HTERT RPE-1 (cell line): ENCODE measurements around the gene WDR26.

ENCODE experiments used
- in situ Hi-C: fragments of 300-500 bp; cut with MboI; formaldehyde crosslinking; loops from 4 replicates; pipeline ENCODE4 v1.14.3; 2020; ENCODE audit warnings: low sequenced_read_pairs

Gene WDR26

GRCh38 chr1:224402472-224403036, 32.0 kb downstream of the WDR26 start:
- in situ Hi-C loops, result no loop called here

- in situ Hi-C loops, result no loop called here
These were observed 34.7 kb downstream of the WDR26 start for GRCh38 chr1:224399887-224400286.

- in situ Hi-C loops, result no loop called here
These were observed 41.3 kb downstream of the WDR26 start for GRCh38 chr1:224393294-224393693.

- in situ Hi-C loops, result no loop called here
These were observed 42.0 kb downstream of the WDR26 start for GRCh38 chr1:224392411-224393249.

GRCh38 chr1:224390517-224390916, 44.1 kb downstream of the WDR26 start:
- in situ Hi-C loops, result no loop called here

GRCh38 chr1:224387943-224388342, 46.7 kb downstream of the WDR26 start:
- in situ Hi-C loops, result no loop called here

- in situ Hi-C loops, result no loop called here
These were observed 47.2 kb downstream of the WDR26 start for GRCh38 chr1:224387302-224387912.

GRCh38 chr1:224383218-224383617, 51.4 kb downstream of the WDR26 start:
- in situ Hi-C loops, result no loop called here

- in situ Hi-C loops, result no loop called here
These were observed 52.6 kb downstream of the WDR26 start for GRCh38 chr1:224381880-224382548.

GRCh38 chr1:224380003-224380402, 54.6 kb downstream of the WDR26 start:
- in situ Hi-C loops, result no loop called here

- in situ Hi-C loops, result no loop called here
These were observed 55.6 kb downstream of the WDR26 start for GRCh38 chr1:224378855-224379631.

- in situ Hi-C loops, result no loop called here
These were observed 57.0 kb downstream of the WDR26 start for GRCh38 chr1:224377676-224378006.

- in situ Hi-C loops, result no loop called here
These were observed 59.5 kb downstream of the WDR26 start for GRCh38 chr1:224375059-224375458.

- in situ Hi-C loops, result no loop called here
These were observed 61.5 kb downstream of the WDR26 start for GRCh38 chr1:224373008-224373590.

GRCh38 chr1:224368409-224368808, 66.2 kb downstream of the WDR26 start:
- in situ Hi-C loops, result no loop called here

GRCh38 chr1:224359207-224359606, 75.4 kb downstream of the WDR26 start:
- in situ Hi-C loops, result no loop called here

GRCh38 chr1:224358237-224358636, 76.4 kb downstream of the WDR26 start:
- in situ Hi-C loops, result no loop called here

GRCh38 chr1:224357626-224358124, 76.9 kb downstream of the WDR26 start:
- in situ Hi-C loops, result no loop called here

GRCh38 chr1:224356685-224357625, 77.6 kb downstream of the WDR26 start, which contains the start of gene CNIH4:
CNIH4 (plus strand) TSS chr1:224356879; CDS start chr1:224356925, 46 bp downstream.
- in situ Hi-C loops, result no loop called here
